Activated T-helper 2 cell treated with anti-CD3 and anti-CD28 coated beads, Interferon-gamma antibody, Interleukin-2, Interleukin-4, amounts not matched to agents 10 μg/mL and 5 μg/mL and 100 μg/mL, durations not matched to agents 14 hours and 24 hours and 36 hours (primary cell): Measurements from ENCODE around the gene PTPRZ1. TPM values are rescaled to one million over a fixed set of nuclear protein-coding genes. Genes with fewer than 3 reads are reported as not detected.

Source experiments
- DNase-seq: peaks from one replicate; pipeline ENCODE4 v3.0.0; 2021; ENCODE audit warnings: low spot score
- H3K27ac Mint-ChIP-seq: one replicate; pipeline ENCODE4 v1.8.0; 2021; ENCODE audit warnings: mixed read lengths
- H3K27me3 Mint-ChIP-seq: one replicate; pipeline ENCODE4 v1.8.0; 2021; ENCODE audit warnings: low read depth, mixed read lengths
- H3K36me3 Mint-ChIP-seq: one replicate; pipeline ENCODE4 v1.8.0; 2021; ENCODE audit warnings: low read depth, mixed read lengths
- H3K4me1 Mint-ChIP-seq: one replicate; pipeline ENCODE4 v1.8.0; 2021; ENCODE audit warnings: low read depth, mixed read lengths
- H3K4me3 Mint-ChIP-seq: one replicate; pipeline ENCODE4 v1.8.0; 2021; ENCODE audit warnings: low read depth, mild to moderate bottlenecking, moderate library complexity, mixed read lengths
- H3K9me3 Mint-ChIP-seq: one replicate; pipeline ENCODE4 v1.8.0; 2021; ENCODE audit warnings: mixed read lengths
- intact Hi-C: fragments of 100-400 bp; cut with micrococcal nuclease; formaldehyde crosslinking; loops from one replicate; pipeline ENCODE4 v1.15.1; 2023
- total RNA-seq: library from RNA; stranded (reverse); gene quantifications from 2 replicates; pipeline ENCODE4 v1.2.3, GENCODE V29; 2022

The PTPRZ1 gene
- total RNA-seq, 1 donor from 2014 or later: not detected

GRCh38 chr7:122040147-122040546, 167.2 kb downstream of the PTPRZ1 start:
- H3K36me3 Mint-ChIP-seq: no peaks in the 10 kb centered on the region
- H3K9me3 Mint-ChIP-seq: no peaks in the 10 kb centered on the region
- H3K27ac Mint-ChIP-seq: no peak overlapping the region
- no peak for DNase-seq
- no peak overlapping the region for H3K4me3 Mint-ChIP-seq
- intact Hi-C loops: no loop called here
- no peaks in the 10 kb centered on the region for H3K4me1 Mint-ChIP-seq
- H3K27me3 Mint-ChIP-seq: no peaks in the 10 kb centered on the region

- Mint-ChIP-seq H3K4me3 (no peak overlapping the region), H3K4me1 (no peaks in the 10 kb centered on the region), H3K9me3 (no peaks in the 10 kb centered on the region), H3K27me3 (no peaks in the 10 kb centered on the region), H3K27ac (no peak overlapping the region), H3K36me3 (no peaks in the 10 kb centered on the region)
- DNase-seq: no peak
- intact Hi-C loops: no loop called here
Measured at GRCh38 chr7:122046402-122046801, 173.4 kb downstream of the PTPRZ1 start.

GRCh38 chr7:122054393-122054792, 181.4 kb downstream of the PTPRZ1 start:
- intact Hi-C loops: no loop called here
- H3K9me3 Mint-ChIP-seq: no peaks in the 10 kb centered on the region
- H3K4me3 Mint-ChIP-seq: no peak overlapping the region
- H3K36me3 Mint-ChIP-seq: no peaks in the 10 kb centered on the region
- DNase-seq: no peak
- no peaks in the 10 kb centered on the region for H3K27me3 Mint-ChIP-seq
- no peak overlapping the region for H3K27ac Mint-ChIP-seq
- no peaks in the 10 kb centered on the region for H3K4me1 Mint-ChIP-seq

GRCh38 chr7:122055073-122055472, 182.1 kb downstream of the PTPRZ1 start:
- Mint-ChIP-seq H3K36me3 (no peaks in the 10 kb centered on the region), H3K27me3 (no peaks in the 10 kb centered on the region), H3K4me3 (no peak overlapping the region)

DNA sequence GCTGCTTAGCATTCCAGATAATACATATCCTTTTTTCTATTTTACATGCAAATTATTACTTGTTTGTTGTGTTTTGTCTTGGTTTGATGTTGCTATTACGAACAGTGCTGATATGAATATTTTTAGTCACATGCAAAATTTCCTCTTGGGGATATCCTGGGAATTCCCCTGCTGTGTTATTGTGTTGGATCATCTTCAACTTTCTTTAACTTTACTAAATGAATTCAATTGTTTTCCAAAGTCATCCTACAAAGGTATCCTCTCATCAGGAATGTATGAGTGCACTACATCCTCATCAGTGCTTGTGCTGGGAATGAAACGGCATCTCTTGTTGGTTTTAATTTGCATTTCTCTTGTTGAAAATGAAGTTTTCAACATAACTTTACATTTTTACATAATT, 184.0 kb downstream of the PTPRZ1 start:
- no peaks in the 10 kb centered on the region for H3K36me3 Mint-ChIP-seq
- no peaks in the 10 kb centered on the region for H3K9me3 Mint-ChIP-seq
- intact Hi-C loops: no loop called here
- no peak overlapping the region for H3K4me3 Mint-ChIP-seq
- no peaks in the 10 kb centered on the region for H3K4me1 Mint-ChIP-seq
- H3K27me3 Mint-ChIP-seq: no peaks in the 10 kb centered on the region
- H3K27ac Mint-ChIP-seq: no peak overlapping the region
- no peak for DNase-seq

More at GRCh38 chr7:122055073-122055472, 182.1 kb downstream of the PTPRZ1 start:
- intact Hi-C loops: no loop called here
- Mint-ChIP-seq H3K4me1 (no peaks in the 10 kb centered on the region), H3K27ac (no peak overlapping the region), H3K9me3 (no peaks in the 10 kb centered on the region)
- DNase-seq: no peak

- DNase-seq: no peak
- Mint-ChIP-seq H3K36me3 (no peaks in the 10 kb centered on the region), H3K27ac (no peak overlapping the region), H3K4me3 (no peak overlapping the region), H3K27me3 (no peaks in the 10 kb centered on the region), H3K4me1 (no peaks in the 10 kb centered on the region), H3K9me3 (no peaks in the 10 kb centered on the region)
- intact Hi-C loops: no loop called here
Measured at GRCh38 chr7:122059542-122059941, 186.6 kb downstream of the PTPRZ1 start.

DNA sequence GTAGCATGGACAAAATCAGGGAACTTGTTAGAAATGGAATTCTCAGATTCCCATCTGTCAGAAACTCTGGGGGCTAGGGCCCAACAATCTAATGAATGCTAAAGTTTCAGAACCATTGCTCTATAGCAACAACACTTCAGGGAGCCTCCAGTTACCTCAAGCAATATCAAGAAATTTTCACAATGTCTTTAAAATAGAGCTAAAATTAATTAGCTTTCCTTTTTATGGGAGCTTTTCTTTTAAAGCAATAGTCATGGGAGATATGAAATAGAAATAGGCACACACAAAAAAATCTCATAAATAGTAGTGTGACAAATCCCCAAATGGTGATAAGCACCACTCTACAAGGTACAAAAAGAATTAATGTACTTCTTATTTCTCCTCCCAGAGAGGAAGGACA, 190.2 kb downstream of the PTPRZ1 start:
- H3K4me3 Mint-ChIP-seq: no peak overlapping the region
- H3K9me3 Mint-ChIP-seq: no peaks in the 10 kb centered on the region
- no peaks in the 10 kb centered on the region for H3K27me3 Mint-ChIP-seq
- no peaks in the 10 kb centered on the region for H3K36me3 Mint-ChIP-seq
- DNase-seq: no peak
- intact Hi-C loops: no loop called here
- H3K4me1 Mint-ChIP-seq: no peaks in the 10 kb centered on the region
- no peak overlapping the region for H3K27ac Mint-ChIP-seq

GRCh38 chr7:122064971-122065370, 192.0 kb downstream of the PTPRZ1 start:
- intact Hi-C loops: no loop called here
- DNase-seq: no peak
- no peak overlapping the region for H3K4me3 Mint-ChIP-seq
- no peaks in the 10 kb centered on the region for H3K36me3 Mint-ChIP-seq
- H3K27ac Mint-ChIP-seq: no peak overlapping the region
- H3K27me3 Mint-ChIP-seq: no peaks in the 10 kb centered on the region
- H3K9me3 Mint-ChIP-seq: no peaks in the 10 kb centered on the region
- no peaks in the 10 kb centered on the region for H3K4me1 Mint-ChIP-seq

GRCh38 chr7:122067077-122067476, 194.1 kb downstream of the PTPRZ1 start:
- Mint-ChIP-seq H3K27ac (no peak overlapping the region), H3K4me1 (no peaks in the 10 kb centered on the region), H3K27me3 (no peaks in the 10 kb centered on the region), H3K9me3 (no peaks in the 10 kb centered on the region), H3K4me3 (no peak overlapping the region), H3K36me3 (no peaks in the 10 kb centered on the region)
- intact Hi-C loops: no loop called here
- DNase-seq: no peak

DNA sequence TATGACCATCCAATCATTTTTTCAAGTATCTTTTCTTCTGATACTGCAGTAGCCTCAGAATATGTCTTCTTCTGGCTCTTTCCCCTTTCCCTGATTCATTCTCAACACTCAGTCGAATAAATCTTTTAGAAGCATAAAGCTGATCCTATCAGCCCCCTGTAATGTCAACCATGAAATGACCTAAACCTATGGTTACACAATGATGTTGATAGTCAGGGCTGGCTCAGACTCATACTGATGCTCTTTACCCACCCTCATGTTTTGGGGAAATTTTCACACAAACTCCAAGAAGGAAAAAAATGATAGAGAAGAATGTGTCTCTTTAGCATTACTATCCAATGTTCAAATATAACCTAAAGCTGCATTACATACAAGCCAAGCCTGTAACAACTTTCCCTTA, 195.1 kb downstream of the PTPRZ1 start:
- Mint-ChIP-seq H3K27ac (no peak overlapping the region), H3K27me3 (no peaks in the 10 kb centered on the region), H3K4me1 (no peaks in the 10 kb centered on the region), H3K9me3 (no peaks in the 10 kb centered on the region), H3K36me3 (no peaks in the 10 kb centered on the region), H3K4me3 (no peak overlapping the region)
- no peak for DNase-seq
- intact Hi-C loops: no loop called here

DNA sequence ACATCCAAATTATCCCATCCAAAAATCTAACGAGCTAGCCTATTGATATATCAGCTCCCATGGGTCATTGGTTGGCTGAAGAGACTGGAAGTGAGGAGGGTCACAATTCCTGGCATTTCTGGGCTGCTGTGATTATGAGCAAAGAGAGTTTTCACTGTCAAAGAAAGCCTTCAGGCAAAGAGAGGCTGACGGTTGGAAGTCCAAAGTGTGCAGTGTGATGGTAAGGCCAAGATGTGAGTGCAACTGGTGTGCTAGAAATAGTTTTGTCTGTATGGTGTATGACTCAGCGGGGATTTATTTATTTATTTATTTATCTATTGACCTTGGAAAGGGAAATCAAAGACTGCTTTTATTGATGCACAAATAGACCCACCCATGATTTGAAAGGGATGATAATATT, 196.0 kb downstream of the PTPRZ1 start:
- Mint-ChIP-seq H3K4me3 (no peak overlapping the region), H3K36me3 (no peaks in the 10 kb centered on the region), H3K27me3 (no peaks in the 10 kb centered on the region), H3K4me1 (no peaks in the 10 kb centered on the region), H3K27ac (no peak overlapping the region), H3K9me3 (no peaks in the 10 kb centered on the region)
- no peak for DNase-seq
- intact Hi-C loops: no loop called here

GRCh38 chr7:122070062-122070461, 197.1 kb downstream of the PTPRZ1 start:
- Mint-ChIP-seq H3K4me3 (no peak overlapping the region), H3K36me3 (no peaks in the 10 kb centered on the region), H3K27me3 (no peaks in the 10 kb centered on the region), H3K9me3 (no peaks in the 10 kb centered on the region), H3K4me1 (no peaks in the 10 kb centered on the region), H3K27ac (no peak overlapping the region)
- no peak for DNase-seq
- intact Hi-C loops: no loop called here

DNA sequence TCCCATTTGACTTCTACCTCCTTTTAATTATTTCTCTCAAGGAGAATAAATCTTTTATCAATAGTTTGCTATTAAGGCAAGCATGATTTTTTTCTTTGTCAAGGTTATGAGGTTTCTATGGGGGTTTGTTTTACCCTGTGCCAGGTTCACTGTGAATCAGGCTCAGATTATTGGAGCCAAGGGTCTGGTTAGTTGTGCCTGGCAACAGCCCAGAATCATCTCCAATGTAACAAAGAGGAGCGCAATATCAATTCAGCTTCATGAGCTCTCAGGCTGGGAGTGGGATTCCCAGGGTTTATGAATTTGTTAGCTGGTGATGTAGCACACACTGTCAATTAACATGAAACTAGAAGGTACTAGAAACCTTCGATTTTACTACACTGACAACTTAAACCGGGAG, 197.9 kb downstream of the PTPRZ1 start:
- Mint-ChIP-seq H3K9me3 (no peaks in the 10 kb centered on the region), H3K27me3 (no peaks in the 10 kb centered on the region), H3K36me3 (no peaks in the 10 kb centered on the region), H3K27ac (no peak overlapping the region), H3K4me3 (no peak overlapping the region), H3K4me1 (no peaks in the 10 kb centered on the region)
- intact Hi-C loops: no loop called here
- no peak for DNase-seq

GRCh38 chr7:122072272-122072671, 199.3 kb downstream of the PTPRZ1 start:
- no peaks in the 10 kb centered on the region for H3K27me3 Mint-ChIP-seq
- no peaks in the 10 kb centered on the region for H3K4me1 Mint-ChIP-seq
- no peak for DNase-seq
- no peaks in the 10 kb centered on the region for H3K36me3 Mint-ChIP-seq
- no peak overlapping the region for H3K4me3 Mint-ChIP-seq
- intact Hi-C loops: no loop called here
- H3K27ac Mint-ChIP-seq: no peak overlapping the region
- no peaks in the 10 kb centered on the region for H3K9me3 Mint-ChIP-seq
